ENCODE measurements around the gene TGFBR1.

GRCh38 chr9:99172124-99173091 is 67.5 kb downstream of the TGFBR1 start:
- no peak for TF ChIP-seq CTCF (IDR thresholded peaks at IDR 0.05; ENCODE audit: insufficient read depth, low read length, poor library complexity, severe bottlenecking)
- TF ChIP-seq EZH2phosphoT487 (conservative IDR thresholded peaks at IDR 0.05; ENCODE audit: low read length) = no peak

Measured in SU-DHL-6 (cell line).